AG09309 (cell line): ENCODE measurements around the gene VRK1.

Experiments used
- DNase-seq: peaks from one replicate; pipeline ENCODE4 v3.0.0-alpha.2; 2010; ENCODE audit warnings: low read depth
- H3K4me3 ChIP-seq: 2 replicates; pipeline ENCODE4 v1.5.1; 2011; ENCODE audit warnings: mild to moderate bottlenecking, low read depth, low read length, moderate library complexity; ENCODE audit not compliant: control insufficient read depth
- TF ChIP-seq, protein P1 (sequence below): IDR thresholded peaks from 2 replicates; pipeline ENCODE4 v1.5.1; 2011; ENCODE audit warnings: mild to moderate bottlenecking, low read depth, low read length, inconsistent platforms; ENCODE audit not compliant: insufficient read depth, control insufficient read depth; ENCODE audit errors: missing control alignments

VRK1 gene

DNA sequence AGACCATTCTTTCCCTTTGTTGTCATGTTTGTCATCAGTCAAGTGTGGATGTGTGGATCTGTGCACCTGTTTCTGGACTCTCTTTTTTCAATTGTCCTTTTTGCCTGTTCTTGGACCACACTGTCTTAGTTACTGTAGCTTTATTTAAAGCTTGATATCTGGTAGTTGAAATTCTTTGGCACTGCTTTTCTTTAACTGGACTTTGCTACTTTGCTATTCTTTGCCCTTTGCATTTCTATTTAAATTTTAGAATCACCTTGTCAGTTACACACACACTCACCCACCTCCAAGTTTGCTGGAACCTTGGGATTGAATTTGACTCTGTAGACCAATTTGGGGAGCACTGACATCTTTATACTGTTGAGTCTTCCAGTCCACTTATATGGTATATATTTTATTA lies 61.5 kb downstream of the VRK1 start:
- TF ChIP-seq, protein P1, sequence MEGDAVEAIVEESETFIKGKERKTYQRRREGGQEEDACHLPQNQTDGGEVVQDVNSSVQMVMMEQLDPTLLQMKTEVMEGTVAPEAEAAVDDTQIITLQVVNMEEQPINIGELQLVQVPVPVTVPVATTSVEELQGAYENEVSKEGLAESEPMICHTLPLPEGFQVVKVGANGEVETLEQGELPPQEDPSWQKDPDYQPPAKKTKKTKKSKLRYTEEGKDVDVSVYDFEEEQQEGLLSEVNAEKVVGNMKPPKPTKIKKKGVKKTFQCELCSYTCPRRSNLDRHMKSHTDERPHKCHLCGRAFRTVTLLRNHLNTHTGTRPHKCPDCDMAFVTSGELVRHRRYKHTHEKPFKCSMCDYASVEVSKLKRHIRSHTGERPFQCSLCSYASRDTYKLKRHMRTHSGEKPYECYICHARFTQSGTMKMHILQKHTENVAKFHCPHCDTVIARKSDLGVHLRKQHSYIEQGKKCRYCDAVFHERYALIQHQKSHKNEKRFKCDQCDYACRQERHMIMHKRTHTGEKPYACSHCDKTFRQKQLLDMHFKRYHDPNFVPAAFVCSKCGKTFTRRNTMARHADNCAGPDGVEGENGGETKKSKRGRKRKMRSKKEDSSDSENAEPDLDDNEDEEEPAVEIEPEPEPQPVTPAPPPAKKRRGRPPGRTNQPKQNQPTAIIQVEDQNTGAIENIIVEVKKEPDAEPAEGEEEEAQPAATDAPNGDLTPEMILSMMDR = no peak
- no peak overlapping the region for H3K4me3 ChIP-seq

DNA sequence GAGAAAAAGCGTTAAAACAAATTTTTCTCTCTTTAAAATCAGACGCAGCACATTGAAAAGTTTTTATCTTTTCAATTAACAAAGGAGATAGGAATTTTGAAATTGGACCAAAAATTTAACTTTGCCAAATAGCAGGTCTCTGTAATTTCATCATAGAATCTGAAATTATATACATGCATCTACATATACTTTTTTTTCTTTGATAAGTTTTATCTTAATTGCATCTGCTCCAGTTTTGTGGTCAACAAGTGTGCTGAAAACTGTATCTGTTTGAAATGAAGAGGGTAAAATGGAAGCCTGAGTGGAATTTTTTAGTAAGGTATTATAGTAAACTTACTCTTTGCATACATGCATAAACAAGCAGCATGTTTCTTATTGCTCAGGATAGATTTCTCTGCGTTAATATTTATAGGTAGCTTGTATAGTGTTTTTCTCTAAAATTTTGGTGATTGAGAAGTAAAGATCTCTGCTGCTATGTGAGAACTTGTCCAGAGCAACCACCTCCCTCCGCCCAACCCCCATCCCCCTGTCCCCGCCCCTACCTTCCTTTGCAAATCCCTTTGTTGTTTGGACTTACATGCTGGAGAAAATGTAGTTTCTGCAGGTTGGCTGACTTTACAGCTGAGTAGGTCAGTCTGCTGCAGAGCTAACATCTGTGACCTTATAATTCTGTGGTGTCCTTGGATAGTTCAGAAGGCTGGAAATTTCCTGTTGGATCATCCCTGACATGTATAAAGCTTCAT lies 64.6 kb downstream of the VRK1 start:
- no peak overlapping the region for H3K4me3 ChIP-seq
- DNase-seq = no peak
- TF ChIP-seq, protein P1 = no peak

More for the DNA sequence above, 61.5 kb downstream of the VRK1 start:
- no peak for DNase-seq

DNA sequence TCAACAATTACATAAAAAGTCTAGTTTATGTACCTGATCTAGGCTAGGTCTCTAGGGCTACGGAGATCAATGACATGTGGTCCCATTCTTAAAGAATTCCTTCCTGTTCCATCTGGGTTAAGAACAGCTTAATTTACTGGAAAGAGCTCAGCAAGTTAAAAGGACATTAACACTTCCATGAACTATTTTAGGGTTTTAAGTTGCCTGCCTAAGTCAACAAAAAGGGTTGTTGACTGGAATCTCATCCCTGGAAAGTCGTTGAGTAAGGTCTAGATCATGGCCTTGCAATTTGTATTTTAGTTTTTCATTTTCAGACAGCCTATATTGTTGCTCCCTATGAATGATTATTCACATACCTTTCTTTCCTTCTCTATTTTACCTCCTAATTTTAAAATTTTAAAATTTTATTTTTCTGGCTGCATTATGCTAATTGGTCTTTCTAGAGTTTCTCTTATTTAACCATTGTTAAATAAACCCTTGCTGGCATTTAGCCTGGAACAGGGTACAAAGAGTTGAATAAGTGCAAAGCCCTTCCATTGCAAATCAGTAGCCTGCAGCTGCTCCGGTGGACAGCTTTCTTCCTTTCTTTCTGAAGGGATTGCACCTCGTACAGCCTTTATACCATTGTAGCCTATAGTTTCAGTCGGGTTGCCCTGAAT lies 66.3 kb downstream of the VRK1 start:
- no peak overlapping the region for H3K4me3 ChIP-seq
- TF ChIP-seq, protein P1 = no peak

DNA sequence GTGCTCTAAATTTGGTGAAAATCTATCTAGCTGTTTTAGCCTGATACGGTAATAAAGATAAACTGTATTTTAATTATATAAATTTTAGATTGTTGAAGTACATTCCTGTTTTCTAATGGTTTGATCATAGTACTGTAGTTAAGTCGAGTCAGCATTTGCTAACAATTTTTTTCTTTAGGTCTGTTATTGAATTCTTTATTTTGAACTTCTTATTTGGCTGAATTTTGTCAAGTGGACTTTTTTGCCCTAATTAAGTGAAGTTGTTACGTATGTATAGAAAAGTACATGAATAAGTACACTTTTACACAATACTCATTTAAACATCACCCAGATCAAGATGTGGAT lies 66.8 kb downstream of the VRK1 start:
- TF ChIP-seq, protein P1 = no peak
- H3K4me3 ChIP-seq = no peak overlapping the region
- no peak for DNase-seq

More for the DNA sequence above, 66.3 kb downstream of the VRK1 start:
- DNase-seq = no peak

DNA sequence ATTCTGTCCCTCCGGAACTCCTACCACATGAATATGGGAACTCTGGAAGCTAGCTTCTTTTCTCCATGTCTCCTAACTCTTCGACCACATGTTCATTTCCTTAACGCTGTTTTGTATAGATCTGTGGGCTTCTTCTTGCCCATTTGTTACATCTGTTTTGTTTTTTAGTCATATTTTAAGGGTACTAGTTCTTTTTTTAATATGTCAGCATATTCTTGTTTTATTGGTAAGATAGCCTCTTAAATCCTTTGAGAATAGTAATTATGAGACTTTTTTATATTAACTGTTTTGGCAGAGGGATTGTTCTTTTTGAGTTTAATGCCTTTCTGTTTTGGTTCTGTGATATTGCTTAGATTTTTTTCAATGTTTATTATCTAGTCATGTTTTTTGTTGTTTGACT lies 70.5 kb downstream of the VRK1 start:
- no peak for DNase-seq
- no peak overlapping the region for H3K4me3 ChIP-seq
- TF ChIP-seq, protein P1 = no peak

DNA sequence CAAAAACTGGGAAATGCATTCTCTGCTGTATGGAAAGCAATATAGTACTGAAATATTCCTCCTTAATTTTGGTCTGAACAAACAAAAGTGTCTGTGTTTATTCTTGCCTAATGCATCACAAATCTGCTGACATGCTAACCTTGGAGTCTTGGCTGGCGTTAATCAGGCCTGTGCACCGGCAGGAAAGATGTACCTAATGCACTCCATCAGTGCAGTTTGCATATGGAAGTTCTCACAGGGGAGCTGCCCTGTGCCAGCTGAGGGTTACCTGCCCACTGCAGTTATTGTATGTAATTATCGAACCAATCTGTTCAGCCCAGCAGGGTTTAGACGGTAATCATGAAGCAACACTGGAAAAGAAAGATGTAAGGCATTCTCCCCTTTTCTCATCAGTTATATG lies 76.9 kb downstream of the VRK1 start:
- no peak overlapping the region for H3K4me3 ChIP-seq
- TF ChIP-seq, protein P1 = no peak
- DNase-seq = no peak
